AG10803 (cell line): ENCODE data around the gene PSMB3.

Source experiments
- DNase-seq: peaks from one replicate; pipeline ENCODE4 v3.0.0; 2010; ENCODE audit warnings: low read depth
- H3K4me3 ChIP-seq: 2 replicates; pipeline ENCODE4 v1.5.1; 2011; ENCODE audit warnings: mild to moderate bottlenecking, low read length, control low read depth
- CTCF ChIP-seq: conservative IDR thresholded peaks from 2 replicates; pipeline ENCODE4 v1.5.1; 2011; ENCODE audit warnings: mild to moderate bottlenecking, low read length, control low read depth, inconsistent platforms

The PSMB3 gene

GRCh38 chr17:38752308-38753070 lies at the start of gene PSMB3:
TSS of gene PSMB3 (plus strand) at chr17:38752741. CDS start at chr17:38752827, 86 bp downstream.
- peak within 1 kb of the TSS; percentile 99 for H3K4me3 ChIP-seq
- no peak for TF ChIP-seq CTCF
- DNase-seq, result peak; percentile 100

- TF ChIP-seq CTCF, result no peak
- H3K4me3 ChIP-seq, result peak overlapping the region; percentile 82
- no peak for DNase-seq
Measured at GRCh38 chr17:38702916-38703741, 49.4 kb upstream of the PSMB3 start.

- no peak for DNase-seq
- peak overlapping the region; percentile 82 for H3K4me3 ChIP-seq
- no peak for TF ChIP-seq CTCF
Measured at GRCh38 chr17:38703742-38704605, 48.6 kb upstream of the PSMB3 start.

GRCh38 chr17:38704606-38705522 lies 47.7 kb upstream of the PSMB3 start, which contains the start of gene MLLT6:
TSS of gene MLLT6 (plus strand) at chr17:38705273. CDS start at chr17:38705633, 360 bp downstream.
- peak; percentile 76 for DNase-seq
- peak within 1 kb of the TSS; percentile 82 for H3K4me3 ChIP-seq
- TF ChIP-seq CTCF, result no peak

GRCh38 chr17:38705523-38705802 lies 47.1 kb upstream of the PSMB3 start:
- TF ChIP-seq CTCF, result no peak
- no peak for DNase-seq
- H3K4me3 ChIP-seq, result peak overlapping the region; percentile 74

GRCh38 chr17:38705803-38706504 lies 46.6 kb upstream of the PSMB3 start:
- TF ChIP-seq CTCF, result no peak
- peak; percentile 25 for DNase-seq
- peak overlapping the region; percentile 74 for H3K4me3 ChIP-seq
